ENCODE measurements around the gene NAV2. TPM values are rescaled to one million over a fixed set of nuclear protein-coding genes. Genes with fewer than 3 reads are reported as not detected.

The NAV2 gene
- total RNA-seq, 1 donor from 2014 or later: 31.4 TPM

DNA sequence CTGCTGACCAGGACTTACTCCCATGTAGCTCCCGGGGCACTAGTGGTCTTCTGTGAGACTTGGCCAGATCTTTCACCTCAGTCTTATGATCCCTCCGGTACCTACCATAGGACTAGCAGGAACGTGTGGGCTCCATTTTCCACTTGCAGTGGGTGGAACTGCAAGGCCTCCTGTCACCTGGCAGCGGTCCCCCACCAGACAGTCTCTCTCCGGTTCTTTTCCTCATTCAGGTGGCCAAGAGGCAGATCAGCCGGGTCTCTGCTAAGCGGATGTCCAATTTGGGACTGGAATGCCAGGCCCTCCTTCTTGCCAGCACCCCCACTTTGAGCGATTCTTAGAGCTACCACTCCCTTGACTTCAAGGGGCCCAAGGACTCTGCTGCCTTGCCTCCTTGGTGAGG, 158.9 kb downstream of the NAV2 start:
- H3K36me3 Mint-ChIP-seq (ENCODE audit: unreplicated experiment): peaks cover 10% of the 10 kb centered on the region
- TF ChIP-seq, protein P1, sequence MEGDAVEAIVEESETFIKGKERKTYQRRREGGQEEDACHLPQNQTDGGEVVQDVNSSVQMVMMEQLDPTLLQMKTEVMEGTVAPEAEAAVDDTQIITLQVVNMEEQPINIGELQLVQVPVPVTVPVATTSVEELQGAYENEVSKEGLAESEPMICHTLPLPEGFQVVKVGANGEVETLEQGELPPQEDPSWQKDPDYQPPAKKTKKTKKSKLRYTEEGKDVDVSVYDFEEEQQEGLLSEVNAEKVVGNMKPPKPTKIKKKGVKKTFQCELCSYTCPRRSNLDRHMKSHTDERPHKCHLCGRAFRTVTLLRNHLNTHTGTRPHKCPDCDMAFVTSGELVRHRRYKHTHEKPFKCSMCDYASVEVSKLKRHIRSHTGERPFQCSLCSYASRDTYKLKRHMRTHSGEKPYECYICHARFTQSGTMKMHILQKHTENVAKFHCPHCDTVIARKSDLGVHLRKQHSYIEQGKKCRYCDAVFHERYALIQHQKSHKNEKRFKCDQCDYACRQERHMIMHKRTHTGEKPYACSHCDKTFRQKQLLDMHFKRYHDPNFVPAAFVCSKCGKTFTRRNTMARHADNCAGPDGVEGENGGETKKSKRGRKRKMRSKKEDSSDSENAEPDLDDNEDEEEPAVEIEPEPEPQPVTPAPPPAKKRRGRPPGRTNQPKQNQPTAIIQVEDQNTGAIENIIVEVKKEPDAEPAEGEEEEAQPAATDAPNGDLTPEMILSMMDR (IDR thresholded peaks at IDR 0.05): no peak
- H3K27ac Mint-ChIP-seq (ENCODE audit: unreplicated experiment): no peak overlapping the region
- H3K9me3 Mint-ChIP-seq (ENCODE audit: unreplicated experiment): no peaks in the 10 kb centered on the region
- peaks cover 39% of the 10 kb centered on the region for H3K4me1 Mint-ChIP-seq (ENCODE audit: unreplicated experiment)
- H3K27me3 Mint-ChIP-seq (ENCODE audit: unreplicated experiment): no peaks in the 10 kb centered on the region
- H3K4me3 Mint-ChIP-seq (ENCODE audit: unreplicated experiment): no peak overlapping the region
- no peak for DNase-seq (ENCODE audit: extremely low spot score, unreplicated experiment)

DNA sequence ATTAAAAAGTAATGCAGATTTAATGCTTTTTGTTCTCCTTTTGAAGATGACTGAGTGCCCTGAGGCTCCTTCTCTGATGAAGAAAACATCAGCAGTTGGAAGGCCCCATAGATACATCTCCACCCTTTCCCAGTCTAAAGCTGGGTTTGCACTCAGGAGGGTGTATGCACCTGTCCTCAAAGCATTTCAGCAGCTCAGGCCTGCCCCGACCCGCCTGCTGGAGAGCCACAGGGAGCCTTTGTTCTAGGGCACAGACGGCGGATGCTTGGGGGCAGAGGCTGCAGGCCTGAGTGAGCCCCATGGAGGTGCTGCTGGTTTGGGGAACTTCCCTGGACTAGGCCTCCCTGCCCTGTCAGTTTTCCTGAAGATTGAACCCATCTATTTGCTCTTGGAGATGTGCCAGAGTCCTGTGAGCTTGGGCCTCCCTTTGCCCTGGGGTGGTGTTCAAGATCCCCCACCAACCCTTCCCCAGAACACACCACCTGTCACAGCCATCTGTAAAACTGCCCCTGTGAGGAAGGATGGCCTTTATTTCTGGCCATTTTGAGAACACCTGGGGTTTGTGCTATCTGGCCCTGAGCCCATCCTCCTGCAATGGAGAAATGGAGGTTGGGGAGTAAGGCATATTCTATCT, 160.0 kb downstream of the NAV2 start:
- Mint-ChIP-seq H3K4me1 (ENCODE audit: unreplicated experiment) (peaks cover 34% of the 10 kb centered on the region), H3K36me3 (ENCODE audit: unreplicated experiment) (peaks cover 10% of the 10 kb centered on the region), H3K4me3 (ENCODE audit: unreplicated experiment) (no peak overlapping the region), H3K27me3 (ENCODE audit: unreplicated experiment) (no peaks in the 10 kb centered on the region), H3K9me3 (ENCODE audit: unreplicated experiment) (no peaks in the 10 kb centered on the region), H3K27ac (ENCODE audit: unreplicated experiment) (no peak overlapping the region)
- TF ChIP-seq, protein P1 (IDR thresholded peaks at IDR 0.05): no peak
- no peak for DNase-seq (ENCODE audit: extremely low spot score, unreplicated experiment)

DNA sequence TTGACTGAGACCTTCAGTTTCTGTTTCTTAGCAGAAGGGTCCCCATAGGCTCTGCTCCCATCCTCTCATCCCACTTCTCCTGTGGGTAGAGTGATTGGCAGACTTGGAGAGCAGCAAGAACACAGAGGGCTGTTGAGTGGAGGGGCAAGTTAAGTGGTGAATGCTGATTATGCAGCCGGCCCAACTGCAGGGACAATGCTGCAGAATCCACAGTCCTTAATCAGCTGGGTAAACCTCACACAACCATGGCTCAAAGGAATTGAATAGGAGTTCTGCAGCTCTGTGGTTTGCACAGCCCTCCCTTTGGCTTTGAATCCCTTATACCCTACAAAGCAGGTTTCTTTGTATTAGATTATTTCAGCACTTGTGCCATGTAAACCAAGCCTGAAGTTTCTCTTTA, 161.1 kb downstream of the NAV2 start:
- peaks cover 10% of the 10 kb centered on the region for H3K36me3 Mint-ChIP-seq (ENCODE audit: unreplicated experiment)
- TF ChIP-seq, protein P1 (IDR thresholded peaks at IDR 0.05): no peak
- H3K4me3 Mint-ChIP-seq (ENCODE audit: unreplicated experiment): no peak overlapping the region
- H3K9me3 Mint-ChIP-seq (ENCODE audit: unreplicated experiment): no peaks in the 10 kb centered on the region
- H3K27me3 Mint-ChIP-seq (ENCODE audit: unreplicated experiment): no peaks in the 10 kb centered on the region
- no peak for DNase-seq (ENCODE audit: extremely low spot score, unreplicated experiment)
- peaks cover 23% of the 10 kb centered on the region for H3K4me1 Mint-ChIP-seq (ENCODE audit: unreplicated experiment)
- H3K27ac Mint-ChIP-seq (ENCODE audit: unreplicated experiment): peak overlapping the region; percentile 76

DNA sequence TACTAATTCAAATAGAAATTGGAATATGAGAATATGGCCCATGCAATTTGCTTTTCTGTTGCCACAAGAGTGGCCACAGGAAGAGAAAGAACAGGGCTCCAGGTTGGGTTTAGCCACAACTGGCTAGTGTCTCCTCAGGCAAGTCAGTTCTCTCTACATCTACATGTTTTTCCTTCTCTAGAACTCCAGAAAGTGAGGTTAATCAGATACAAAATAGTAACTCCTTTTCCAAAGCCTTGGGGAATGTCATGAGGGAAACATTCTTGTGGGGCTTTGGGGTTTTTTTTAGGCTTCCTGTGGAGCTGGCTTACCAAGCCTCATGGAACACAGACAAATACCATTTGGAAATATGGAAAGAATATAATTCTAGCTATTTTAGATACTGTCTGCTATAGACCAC, 161.6 kb downstream of the NAV2 start:
- H3K27ac Mint-ChIP-seq (ENCODE audit: unreplicated experiment): peak overlapping the region; percentile 76
- H3K36me3 Mint-ChIP-seq (ENCODE audit: unreplicated experiment): peaks cover 10% of the 10 kb centered on the region
- no peak for DNase-seq (ENCODE audit: extremely low spot score, unreplicated experiment)
- H3K27me3 Mint-ChIP-seq (ENCODE audit: unreplicated experiment): no peaks in the 10 kb centered on the region
- no peaks in the 10 kb centered on the region for H3K9me3 Mint-ChIP-seq (ENCODE audit: unreplicated experiment)
- TF ChIP-seq, protein P1 (IDR thresholded peaks at IDR 0.05): no peak
- no peak overlapping the region for H3K4me3 Mint-ChIP-seq (ENCODE audit: unreplicated experiment)
- peaks cover 20% of the 10 kb centered on the region for H3K4me1 Mint-ChIP-seq (ENCODE audit: unreplicated experiment)

DNA sequence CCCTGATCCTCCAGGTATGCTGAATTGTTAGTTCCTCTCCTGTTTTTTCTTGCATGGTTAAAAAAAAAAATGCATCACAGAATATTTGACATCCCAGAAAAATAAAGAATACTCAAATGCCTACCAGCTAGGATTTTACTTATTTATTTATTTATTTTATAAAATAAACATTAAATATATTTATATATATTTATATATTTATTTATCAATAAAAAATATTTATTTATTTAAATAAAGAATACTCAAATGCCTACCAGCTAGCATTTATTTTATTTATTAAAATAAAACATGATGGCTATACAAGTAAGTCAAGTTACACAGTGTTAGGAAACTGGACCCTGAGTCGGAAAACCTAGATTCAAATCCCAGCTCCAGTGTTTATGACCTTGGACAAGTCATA, 164.1 kb downstream of the NAV2 start:
- Mint-ChIP-seq H3K36me3 (ENCODE audit: unreplicated experiment) (peaks cover 15% of the 10 kb centered on the region), H3K27me3 (ENCODE audit: unreplicated experiment) (no peaks in the 10 kb centered on the region), H3K4me1 (ENCODE audit: unreplicated experiment) (peaks cover 20% of the 10 kb centered on the region), H3K27ac (ENCODE audit: unreplicated experiment) (no peak overlapping the region), H3K4me3 (ENCODE audit: unreplicated experiment) (no peak overlapping the region), H3K9me3 (ENCODE audit: unreplicated experiment) (no peaks in the 10 kb centered on the region)
- DNase-seq (ENCODE audit: extremely low spot score, unreplicated experiment): no peak
- TF ChIP-seq, protein P1 (IDR thresholded peaks at IDR 0.05): no peak

All from osteocyte (in vitro differentiated cells).